HG03064 (cell line): ENCODE results near the gene ATP1A4.

Source experiments
- ATAC-seq: cut with Tn5 transposase; IDR thresholded peaks from one replicate; pipeline ENCODE4 v1.9.1; 2021; ENCODE audit warnings: low read depth; ENCODE audit not compliant: unreplicated experiment

Gene ATP1A4

DNA sequence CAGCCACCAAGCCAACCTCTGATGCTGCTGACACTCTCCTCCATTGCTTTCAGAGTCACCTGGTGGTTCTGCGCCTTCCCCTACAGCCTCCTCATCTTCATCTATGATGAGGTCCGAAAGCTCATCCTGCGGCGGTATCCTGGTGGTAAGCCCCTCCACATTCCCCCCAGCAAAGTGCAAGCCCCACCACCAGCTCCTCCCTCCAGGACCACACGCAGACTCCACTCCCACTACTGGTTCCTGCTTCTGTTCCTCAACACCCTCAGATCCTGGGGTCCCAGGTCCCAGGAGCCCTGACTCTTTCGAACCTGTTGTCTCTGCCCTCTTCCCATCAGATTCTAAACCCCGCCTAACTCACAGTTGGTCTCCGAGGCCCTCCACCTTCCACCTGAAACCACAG lies 11.6 kb upstream of the ATP1A4 start:
- no peak for ATAC-seq

DNA sequence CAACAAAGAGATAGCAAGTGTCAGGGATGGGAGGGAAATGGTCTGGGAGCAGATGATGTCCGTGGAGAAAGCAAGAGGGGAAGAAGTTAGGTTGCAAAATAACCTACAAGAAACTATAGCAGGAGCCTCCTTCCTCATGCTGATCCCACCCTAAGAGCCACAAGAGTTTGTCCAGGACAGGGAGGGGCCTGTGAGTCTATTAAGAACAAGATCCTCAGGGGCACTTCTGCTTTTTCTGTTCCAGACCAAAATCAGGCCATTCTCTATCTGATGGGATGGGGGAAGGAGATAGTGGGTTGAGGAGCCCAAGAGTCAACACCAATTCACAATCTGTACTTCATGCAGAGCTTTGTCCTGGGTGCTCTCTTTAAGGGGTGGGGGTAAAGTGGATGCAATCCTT lies 7.7 kb upstream of the ATP1A4 start:
- no peak for ATAC-seq

DNA sequence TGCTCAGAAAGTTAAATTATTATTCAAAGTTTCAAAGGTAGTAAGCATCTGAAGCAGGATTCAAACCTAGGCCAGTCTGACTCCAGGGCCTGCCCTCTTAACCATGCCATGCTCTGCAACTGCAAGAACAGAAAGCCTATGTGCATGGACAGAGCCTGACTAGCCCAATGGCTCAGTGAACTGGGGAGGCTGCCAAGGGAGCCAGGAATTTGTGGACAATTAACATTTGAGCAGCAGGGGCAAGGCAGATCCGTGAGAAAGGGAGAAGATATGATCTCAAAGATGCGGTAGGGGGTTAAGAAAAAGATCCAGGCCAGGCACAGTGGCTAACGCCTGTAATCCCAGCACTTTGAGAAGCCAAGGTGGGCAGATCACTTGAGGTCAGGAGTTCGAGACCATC lies 6.5 kb upstream of the ATP1A4 start:
- no peak for ATAC-seq

DNA sequence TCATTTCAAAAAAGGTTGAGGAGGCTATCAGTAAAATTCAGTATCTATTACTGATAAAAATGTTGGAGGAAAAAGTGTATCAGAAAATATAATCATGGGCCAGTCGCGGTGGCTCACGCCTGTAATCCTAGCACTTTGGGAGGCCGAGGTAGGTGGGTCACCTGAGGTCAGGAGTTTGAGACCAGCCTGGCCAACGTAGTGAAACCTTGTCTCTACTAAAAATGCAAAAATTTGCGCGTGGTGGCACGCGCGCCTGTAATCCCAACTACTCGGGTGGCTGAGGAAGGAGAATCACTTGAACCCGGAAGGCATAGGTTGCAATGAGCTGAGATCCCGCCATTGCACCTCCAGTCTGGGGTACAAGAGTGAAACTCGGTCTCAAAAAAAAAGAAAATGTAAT lies 5.3 kb upstream of the ATP1A4 start:
- ATAC-seq: no peak

DNA sequence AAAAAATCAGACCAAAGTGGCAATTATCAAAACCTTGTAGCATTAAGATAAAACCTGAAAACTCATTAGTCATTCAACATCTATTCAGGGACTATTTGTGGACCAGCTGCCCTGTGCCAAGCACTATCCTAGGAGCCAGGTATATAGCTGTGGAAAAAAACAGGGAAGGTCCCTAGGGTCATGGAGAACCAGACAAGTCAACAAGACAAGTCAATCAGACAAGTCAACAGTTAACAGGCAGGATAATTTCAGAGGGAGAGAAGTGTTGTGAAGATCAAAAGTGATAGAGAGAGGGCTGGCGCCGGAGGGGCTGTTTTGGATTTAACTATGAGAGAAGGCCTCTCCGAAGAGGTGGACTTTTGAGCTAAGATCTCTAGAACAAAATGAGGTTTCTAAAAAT lies 3.3 kb upstream of the ATP1A4 start:
- no peak for ATAC-seq

DNA sequence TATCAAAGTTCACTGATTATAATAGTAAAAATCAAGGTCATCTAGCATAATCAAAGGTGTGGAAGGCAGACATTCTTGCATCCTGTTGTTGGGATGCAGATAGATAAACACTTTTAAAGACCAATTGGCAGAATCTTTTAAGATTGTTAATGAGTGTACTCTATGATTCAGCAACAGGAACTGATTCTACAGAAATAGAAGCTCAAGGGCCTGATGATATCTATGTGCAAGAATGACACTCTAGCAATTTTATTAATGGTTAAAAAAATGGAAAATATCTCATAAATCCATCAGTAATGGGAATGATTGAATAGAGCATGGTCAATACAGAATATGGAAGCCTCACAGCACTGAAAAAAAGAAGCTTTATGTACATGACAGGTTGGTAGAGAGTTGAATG lies 2.2 kb upstream of the ATP1A4 start:
- ATAC-seq: no peak

DNA sequence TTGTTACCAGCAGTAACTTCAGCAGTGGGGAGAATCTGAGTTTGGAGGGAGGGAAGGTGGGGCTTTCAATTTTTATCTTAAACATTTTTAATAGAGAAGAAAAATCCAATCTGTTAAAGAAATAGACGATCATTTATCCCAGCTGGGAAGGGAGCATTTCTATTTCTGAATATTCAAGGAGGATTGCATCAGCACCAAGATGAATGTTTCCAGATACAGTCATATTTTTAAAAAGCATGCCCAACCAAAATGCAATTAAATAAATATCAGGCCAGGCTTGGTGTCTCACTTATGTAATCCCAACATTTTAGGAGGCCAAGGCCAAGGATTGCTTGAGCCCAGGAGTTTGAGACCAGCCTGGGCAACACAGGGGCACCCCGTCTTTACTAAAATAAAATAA lies 1.7 kb upstream of the ATP1A4 start:
- ATAC-seq: no peak

DNA sequence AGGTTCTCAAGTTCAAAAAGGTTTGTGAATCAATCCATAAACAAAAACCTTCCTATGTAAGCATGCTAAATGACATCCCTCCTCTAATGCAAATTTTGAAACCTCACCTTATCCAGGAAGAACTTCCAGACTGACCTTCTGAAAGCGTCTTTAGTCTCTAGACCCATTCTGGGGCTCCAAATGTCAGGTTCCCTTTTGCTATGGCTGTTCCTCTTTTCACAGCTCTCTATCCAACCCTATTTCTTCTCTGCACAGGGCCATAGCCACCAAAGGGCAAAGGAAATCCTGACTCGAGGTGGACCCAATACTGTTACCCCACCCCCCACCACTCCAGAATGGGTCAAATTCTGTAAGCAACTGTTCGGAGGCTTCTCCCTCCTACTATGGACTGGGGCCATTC lies 3.4 kb downstream of the ATP1A4 start:
- no peak for ATAC-seq

DNA sequence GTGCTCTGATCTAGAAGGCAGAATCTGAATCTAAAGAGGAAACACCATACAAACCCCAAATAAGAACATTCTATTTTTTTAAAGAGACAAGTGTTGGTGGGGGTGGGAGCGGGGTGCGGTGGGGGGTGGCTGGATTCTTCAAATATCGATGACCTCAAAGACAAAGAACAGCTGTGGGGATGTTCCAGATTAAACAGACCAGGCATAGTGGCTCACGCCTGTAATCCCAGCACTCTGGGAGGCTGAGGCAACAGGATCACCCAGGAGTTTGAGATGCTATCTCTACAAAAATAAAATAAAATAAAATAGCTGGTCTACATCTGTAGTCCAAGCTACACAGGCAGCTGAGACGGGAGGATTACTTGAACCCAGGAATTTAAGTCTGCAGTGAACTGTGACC lies 5.0 kb downstream of the ATP1A4 start:
- ATAC-seq: no peak

DNA sequence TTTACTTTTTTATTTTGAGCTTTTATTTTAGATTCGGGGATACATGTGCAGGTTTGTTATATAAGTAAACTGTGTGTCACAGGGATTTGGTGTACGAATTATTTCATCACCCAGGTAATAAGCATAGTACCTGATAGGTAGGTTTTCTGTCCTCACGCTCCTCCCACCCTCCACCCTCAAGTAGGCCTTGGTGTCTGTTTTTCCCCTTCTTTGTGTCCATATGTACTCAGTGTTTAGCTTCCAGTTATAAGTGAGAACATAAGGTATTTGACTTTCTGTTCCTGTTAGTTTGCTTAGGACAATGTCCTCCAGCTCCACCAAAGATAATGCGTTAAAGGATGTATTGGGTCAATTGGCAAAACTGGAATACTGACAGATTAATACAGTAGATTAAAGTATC lies 5.8 kb downstream of the ATP1A4 start:
- ATAC-seq: no peak

DNA sequence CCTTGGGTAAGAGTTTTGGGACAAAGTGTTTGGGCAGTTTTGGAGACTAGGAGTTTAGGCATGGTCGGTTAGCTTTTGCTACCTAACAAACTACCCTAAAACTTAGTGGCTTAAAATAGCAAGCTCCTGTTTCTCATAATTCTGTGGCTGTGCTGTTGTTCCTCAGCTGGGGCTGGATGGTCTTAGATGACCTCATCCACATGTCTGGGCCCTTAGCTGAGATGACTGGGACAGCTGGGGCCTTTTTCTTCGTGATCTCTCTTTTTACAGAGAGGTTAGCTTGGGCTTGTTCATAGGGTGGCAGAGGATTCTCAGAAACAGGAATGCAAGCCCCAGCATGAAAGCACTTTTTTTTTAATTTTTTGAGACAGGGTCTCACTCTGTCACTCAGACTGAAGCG lies 6.6 kb downstream of the ATP1A4 start:
- no peak for ATAC-seq

DNA sequence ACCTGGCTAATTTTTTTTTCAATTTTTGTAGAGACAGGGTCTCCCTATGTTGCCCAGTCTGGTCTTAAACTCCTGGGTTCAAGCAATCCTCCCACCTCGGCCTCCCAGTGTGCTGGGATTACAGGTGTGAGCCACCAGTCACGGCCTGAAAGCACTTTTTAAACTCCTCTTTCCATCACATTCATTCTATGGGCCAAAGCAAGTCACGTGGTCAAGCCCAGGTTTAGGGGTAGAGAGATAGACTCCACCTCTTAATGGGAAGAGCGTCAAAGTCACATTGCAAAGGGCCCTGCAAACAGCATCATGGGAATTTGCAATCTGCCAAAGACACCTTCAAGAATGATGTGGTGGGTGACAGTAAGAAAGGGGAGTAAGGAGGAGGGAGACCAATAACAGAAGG lies 7.1 kb downstream of the ATP1A4 start:
- ATAC-seq: no peak

DNA sequence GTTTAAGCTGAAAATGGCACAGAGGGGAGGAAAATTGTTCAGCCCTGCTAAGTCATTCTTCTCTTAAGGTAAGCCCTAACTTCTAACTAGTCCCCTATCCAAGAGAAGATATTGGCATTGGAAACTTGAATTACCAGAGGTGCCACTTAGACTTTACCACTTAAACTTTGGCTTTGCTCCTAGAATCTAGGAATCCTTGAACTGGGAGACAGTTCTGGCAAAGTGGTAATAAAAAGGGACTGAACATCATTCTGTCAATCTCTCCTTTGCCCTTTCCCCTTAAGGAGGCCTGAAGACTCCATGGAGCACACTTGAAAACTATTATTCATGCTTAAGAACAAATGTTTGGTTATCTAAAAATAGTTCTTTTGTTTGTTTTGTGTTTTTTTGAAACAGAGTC lies 8.4 kb downstream of the ATP1A4 start:
- no peak for ATAC-seq

DNA sequence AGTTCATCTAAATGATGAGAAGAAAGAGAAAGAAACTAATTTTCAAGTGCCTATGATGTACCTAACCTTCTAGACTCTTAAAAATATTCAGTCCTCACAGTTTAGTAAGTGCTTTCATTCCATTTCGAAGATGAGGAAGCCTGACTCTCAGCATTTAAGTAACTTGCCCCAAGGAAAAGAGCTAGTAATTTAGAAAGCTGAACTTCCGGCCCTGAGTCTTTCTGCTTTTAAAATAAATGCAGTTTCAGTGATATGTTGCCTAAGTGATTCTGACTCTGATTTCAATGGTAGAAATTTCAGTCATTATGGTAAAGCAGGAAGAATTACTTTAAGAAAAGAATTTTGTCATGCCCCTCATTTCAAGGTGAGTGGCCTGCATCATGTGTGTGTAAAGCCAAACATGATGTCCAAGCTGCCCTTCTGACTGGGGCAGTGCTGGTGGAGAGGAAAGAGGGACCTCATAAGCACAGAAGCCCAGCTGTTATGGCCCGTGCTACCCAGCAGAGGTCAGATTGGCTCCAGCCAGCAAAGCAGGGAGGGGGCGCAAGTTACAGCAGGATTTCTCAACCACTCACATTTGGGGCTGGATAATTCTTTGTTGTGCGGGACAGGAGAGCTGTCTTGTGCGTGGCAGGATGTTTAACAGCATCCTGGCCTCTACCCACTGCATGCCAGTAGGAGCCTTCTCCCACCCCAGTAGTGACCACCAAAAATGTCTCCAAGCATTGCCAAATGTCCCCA lies 10.7 kb downstream of the ATP1A4 start:
- no peak for ATAC-seq

DNA sequence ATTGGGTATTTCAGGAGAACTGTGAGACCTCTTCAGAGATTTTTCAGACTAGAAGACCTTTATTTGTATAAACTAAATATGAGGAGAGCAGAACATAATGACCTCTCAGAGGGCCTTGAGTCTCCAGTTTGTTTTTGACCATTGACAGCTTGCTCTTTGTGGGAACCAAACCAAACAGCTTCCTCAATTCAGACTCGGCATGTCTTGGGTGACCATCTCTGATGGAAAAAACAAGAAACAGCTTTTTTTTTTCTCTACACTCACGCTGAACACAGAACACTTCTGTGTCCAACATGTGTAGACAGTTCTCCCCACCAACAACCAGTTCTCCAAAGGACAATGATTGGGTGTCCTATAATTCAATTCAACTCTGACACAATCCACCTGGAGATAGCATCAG lies 11.5 kb downstream of the ATP1A4 start:
- ATAC-seq: no peak

DNA sequence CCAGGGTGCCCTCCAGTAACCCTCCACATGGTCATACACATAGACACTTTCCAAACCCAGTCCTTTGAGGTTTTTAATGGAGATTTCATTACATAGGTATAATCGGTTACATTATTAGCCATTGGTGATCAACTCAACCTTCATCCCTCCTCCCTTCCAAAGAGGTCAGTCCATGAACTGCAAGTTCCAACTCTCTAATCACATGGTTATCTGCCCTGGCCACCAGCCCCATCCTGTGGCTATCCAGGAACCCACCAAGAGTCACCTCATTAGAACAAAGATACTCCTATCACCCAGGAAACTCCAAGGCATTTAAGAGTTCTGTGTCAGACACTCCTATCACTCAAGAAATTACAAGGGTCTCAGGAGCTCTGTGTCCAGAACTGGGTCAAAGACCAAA lies 12.2 kb downstream of the ATP1A4 start:
- no peak for ATAC-seq

DNA sequence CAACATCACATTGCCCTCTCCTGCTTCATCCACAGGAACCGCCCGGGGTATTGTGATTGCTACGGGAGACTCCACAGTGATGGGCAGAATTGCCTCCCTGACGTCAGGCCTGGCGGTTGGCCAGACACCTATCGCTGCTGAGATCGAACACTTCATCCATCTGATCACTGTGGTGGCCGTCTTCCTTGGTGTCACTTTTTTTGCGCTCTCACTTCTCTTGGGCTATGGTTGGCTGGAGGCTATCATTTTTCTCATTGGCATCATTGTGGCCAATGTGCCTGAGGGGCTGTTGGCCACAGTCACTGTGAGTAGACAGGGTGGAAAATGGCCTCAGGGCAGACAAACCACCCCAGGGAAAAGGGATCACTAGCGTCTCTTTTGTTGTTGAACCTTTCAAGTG lies 12.7 kb downstream of the ATP1A4 start:
- no peak for ATAC-seq

DNA sequence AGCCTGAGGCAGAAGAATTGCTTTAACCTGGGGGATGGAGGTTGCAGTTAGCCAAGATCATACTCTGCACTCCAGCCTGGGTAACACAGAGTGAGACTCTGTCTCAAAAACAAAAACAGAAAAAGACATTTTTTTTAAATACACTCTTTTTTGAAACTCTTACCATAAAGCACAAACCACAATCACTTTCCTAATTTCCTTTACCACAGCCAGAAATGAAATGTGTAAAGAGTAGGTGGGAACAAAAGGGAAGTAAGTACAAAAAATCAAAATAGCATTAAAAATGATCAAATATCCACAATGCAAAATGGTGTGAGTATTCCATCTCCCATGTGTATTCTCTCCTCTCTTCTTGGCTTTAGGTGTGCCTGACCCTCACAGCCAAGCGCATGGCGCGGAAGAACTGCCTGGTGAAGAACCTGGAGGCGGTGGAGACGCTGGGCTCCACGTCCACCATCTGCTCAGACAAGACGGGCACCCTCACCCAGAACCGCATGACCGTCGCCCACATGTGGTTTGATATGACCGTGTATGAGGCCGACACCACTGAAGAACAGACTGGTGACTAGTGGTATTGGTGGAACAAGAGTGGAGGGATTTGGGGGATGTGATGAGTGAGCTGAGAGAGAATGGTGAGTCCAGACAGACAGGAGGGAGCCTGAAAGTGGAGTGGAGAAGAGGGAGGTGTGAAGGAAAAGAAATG lies 14.9 kb downstream of the ATP1A4 start:
- ATAC-seq: no peak

DNA sequence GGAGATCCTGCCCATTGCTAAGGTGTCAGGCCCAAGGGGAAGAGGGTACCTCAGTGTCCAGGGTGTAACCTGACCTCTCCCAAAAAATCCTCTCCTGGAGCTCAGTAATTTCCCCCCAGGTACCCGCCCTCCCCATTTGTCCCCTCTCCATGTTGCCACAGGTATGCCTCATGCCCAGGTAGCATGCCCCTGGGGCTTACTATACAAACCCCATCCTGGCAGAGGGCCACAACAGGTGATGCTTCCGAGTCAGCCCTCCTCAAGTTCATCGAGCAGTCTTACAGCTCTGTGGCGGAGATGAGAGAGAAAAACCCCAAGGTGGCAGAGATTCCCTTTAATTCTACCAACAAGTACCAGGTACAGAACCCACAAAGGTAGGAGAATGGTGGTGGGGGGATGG lies 15.7 kb downstream of the ATP1A4 start:
- ATAC-seq: no peak

DNA sequence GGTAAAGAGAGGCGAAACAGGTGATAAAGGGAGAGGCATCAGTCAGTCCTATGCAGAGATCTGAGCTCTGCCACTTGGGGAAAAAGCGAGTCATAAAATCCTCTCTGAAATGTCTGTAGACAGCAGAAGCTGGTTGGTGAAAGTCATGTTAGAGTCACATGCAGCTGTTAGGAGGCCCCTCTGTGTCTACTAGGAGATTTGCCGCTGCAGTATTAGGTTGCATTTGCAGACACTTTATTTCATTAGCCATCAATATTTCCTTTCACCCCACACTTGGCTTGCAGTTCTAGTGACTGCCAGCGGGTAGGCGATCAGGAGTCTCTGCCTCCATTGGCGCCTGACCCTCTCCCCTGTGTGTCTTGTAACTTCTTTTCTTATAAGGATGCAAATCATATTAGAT lies 16.2 kb downstream of the ATP1A4 start:
- ATAC-seq: no peak

DNA sequence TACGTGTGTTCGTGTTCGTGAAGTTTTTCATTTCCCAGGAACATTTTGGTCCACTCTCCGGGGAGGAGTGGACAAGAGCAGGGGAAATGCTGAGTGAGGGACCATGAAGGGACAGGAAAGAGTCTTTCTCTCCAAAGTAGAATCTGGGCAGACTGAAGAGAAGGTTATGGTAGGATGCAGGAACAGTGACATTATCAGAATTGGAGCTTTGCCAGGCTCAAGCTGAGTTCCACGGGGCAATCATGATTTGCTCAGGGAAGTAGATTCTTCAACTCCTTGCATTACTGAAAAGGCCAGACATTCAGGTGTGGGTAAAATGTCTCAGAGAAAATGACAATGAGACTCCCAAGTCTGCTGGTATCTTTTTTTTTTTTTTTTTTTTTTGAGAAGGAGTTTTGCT lies 16.6 kb downstream of the ATP1A4 start:
- no peak for ATAC-seq

DNA sequence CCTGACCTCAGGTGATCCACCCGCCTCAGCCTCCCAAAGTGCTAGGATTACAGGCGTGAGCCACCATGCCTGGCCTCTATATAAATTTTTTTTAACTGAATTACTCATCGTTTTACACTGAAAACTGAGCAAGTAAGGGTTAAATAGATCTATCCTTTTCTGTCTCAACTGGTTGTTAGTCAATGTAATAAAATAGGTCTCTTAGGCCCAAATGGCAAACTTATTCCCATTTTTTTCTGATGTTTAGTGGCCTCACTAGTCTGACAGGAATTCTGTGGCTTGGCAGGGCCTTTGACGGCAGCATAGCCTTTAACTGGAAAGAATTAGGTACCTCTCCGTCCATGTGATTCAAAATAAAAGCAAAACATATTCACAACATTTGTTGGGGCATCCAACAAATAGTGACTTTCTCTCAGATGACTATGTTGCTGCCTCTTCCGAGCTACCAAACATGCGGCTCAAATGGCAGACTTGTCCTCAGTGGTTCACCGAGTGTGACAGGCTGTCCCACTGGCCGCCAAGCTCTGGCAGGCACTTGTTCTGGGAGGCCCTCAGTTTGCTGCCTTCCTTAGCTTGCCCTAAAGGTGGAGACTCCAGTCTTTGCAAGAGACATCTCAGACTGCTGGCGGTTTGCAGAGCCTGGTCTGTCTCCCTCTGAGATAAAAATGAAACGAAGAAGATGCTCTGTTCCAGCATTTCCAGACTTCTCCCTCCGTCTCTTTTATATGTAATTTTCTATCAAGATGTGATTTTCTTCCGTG lies 17.4 kb downstream of the ATP1A4 start:
- ATAC-seq: no peak
